ENCODE data around the gene ARHGEF16. TPM values are rescaled to one million over a fixed set of nuclear protein-coding genes. Genes with fewer than 3 reads are reported as not detected.

Gene ARHGEF16
- total RNA-seq, 4 donors from 2014 or later = 8.4 to 24.6 (median 22.4) TPM

GRCh38 chr1:3496916-3497315 is 42.5 kb downstream of the ARHGEF16 start:
- no peak for TF ChIP-seq POLR2A (IDR thresholded peaks at IDR 0.05)
- no peak for TF ChIP-seq CTCF (IDR thresholded peaks at IDR 0.05)
- H3K4me1 ChIP-seq = peaks cover under 1 to 12% (median 4%) of the 10 kb centered on the region in 3 donors
- H3K4me3 ChIP-seq = no peak overlapping the region
- no peaks in the 10 kb centered on the region for H3K9me3 ChIP-seq
- no CpG with 5 or more reads among the region's 20 CpGs for WGBS, 2 donors
- no peak overlapping the region for H3K27ac ChIP-seq
- peaks cover 0 to 71% (median 0%) of the 10 kb centered on the region in 3 donors for H3K36me3 ChIP-seq
- intact Hi-C loops (cut with DNase I) = loop anchor here (10.0 kb wide), 1 partner anchor 228 kb away; no protein-coding TSS in a partner anchor
- no peaks in the 10 kb centered on the region for H3K27me3 ChIP-seq
- DNase-seq = no peak

GRCh38 chr1:3497521-3497920 is 43.1 kb downstream of the ARHGEF16 start:
- 82% methylated on average over 11 of the region's 19 CpGs; no CpG with 5 or more reads in 1 of the 2 donors for WGBS, 2 donors
- no peak for DNase-seq
- Histone ChIP-seq H3K4me3 (no peak overlapping the region), H3K27ac (no peak overlapping the region), H3K4me1 (peaks cover 0 to 11% (median 0%) of the 10 kb centered on the region in 3 donors), H3K9me3 (no peaks in the 10 kb centered on the region), H3K36me3 (peaks cover 0 to 71% (median 0%) of the 10 kb centered on the region in 3 donors), H3K27me3 (no peaks in the 10 kb centered on the region)
- TF ChIP-seq POLR2A (IDR thresholded peaks at IDR 0.05) (no peak), CTCF (IDR thresholded peaks at IDR 0.05) (no peak)
- intact Hi-C loops (cut with DNase I) = loop anchor here (10.0 kb wide), 1 partner anchor 227 kb away; no protein-coding TSS in a partner anchor

GRCh38 chr1:3498246-3498930 is 43.9 kb downstream of the ARHGEF16 start:
- Histone ChIP-seq H3K36me3 (peaks cover 0 to 70% (median 0%) of the 10 kb centered on the region in 3 donors), H3K4me3 (no peak overlapping the region), H3K27me3 (no peaks in the 10 kb centered on the region), H3K4me1 (peaks cover 0 to 13% (median 0%) of the 10 kb centered on the region in 3 donors), H3K9me3 (no peaks in the 10 kb centered on the region), H3K27ac (no peak overlapping the region)
- 81 to 90% methylated on average over 3 to 9 of the region's 26 CpGs for WGBS, 2 donors
- intact Hi-C loops (cut with DNase I) = loop anchor here (10.0 kb wide), 1 partner anchor 226 kb away; no protein-coding TSS in a partner anchor
- no peak for DNase-seq
- no peak for TF ChIP-seq CTCF (IDR thresholded peaks at IDR 0.05)
- TF ChIP-seq POLR2A (IDR thresholded peaks at IDR 0.05) = no peak

GRCh38 chr1:3498986-3499385 is 44.5 kb downstream of the ARHGEF16 start:
- TF ChIP-seq POLR2A (IDR thresholded peaks at IDR 0.05) (no peak), CTCF (IDR thresholded peaks at IDR 0.05) (no peak)
- H3K27me3 ChIP-seq = no peaks in the 10 kb centered on the region
- 60% methylated on average over 1 of the region's 8 CpGs; no CpG with 5 or more reads in 1 of the 2 donors for WGBS, 2 donors
- no peak for DNase-seq
- H3K36me3 ChIP-seq = peaks cover 0 to 64% (median 0%) of the 10 kb centered on the region in 3 donors
- H3K27ac ChIP-seq = no peak overlapping the region
- peaks cover 3 to 19% (median 4%) of the 10 kb centered on the region in 3 donors for H3K4me1 ChIP-seq
- H3K9me3 ChIP-seq = no peaks in the 10 kb centered on the region
- H3K4me3 ChIP-seq = no peak overlapping the region
- intact Hi-C loops (cut with DNase I) = loop anchor here (10.0 kb wide), 1 partner anchor 226 kb away; no protein-coding TSS in a partner anchor

GRCh38 chr1:3499611-3500010 is 45.1 kb downstream of the ARHGEF16 start:
- Histone ChIP-seq H3K27ac (no peak overlapping the region), H3K27me3 (no peaks in the 10 kb centered on the region), H3K36me3 (peaks cover 0 to 64% (median 0%) of the 10 kb centered on the region in 3 donors), H3K4me1 (peaks cover 7 to 26% (median 10%) of the 10 kb centered on the region in 3 donors), H3K9me3 (no peaks in the 10 kb centered on the region), H3K4me3 (no peak overlapping the region)
- intact Hi-C loops (cut with DNase I) = loop anchor here (10.0 kb wide), 1 partner anchor 225 kb away; no protein-coding TSS in a partner anchor
- DNase-seq = no peak
- WGBS, 2 donors = no CpG with 5 or more reads among the region's 22 CpGs
- no peak for TF ChIP-seq CTCF (IDR thresholded peaks at IDR 0.05)
- TF ChIP-seq POLR2A (IDR thresholded peaks at IDR 0.05) = no peak

Measured in esophagus squamous epithelium (tissue), 5 donors.